ENCODE results near the gene BAHD1.

The BAHD1 gene

GRCh38 chr15:40489274-40490175 is 48.8 kb downstream of the BAHD1 start:
- Histone ChIP-seq H3K27me3 (ENCODE audit: insufficient read depth, poor library complexity, severe bottlenecking) (no peaks in the 10 kb centered on the region), H3K36me3 (ENCODE audit: low read depth) (no peaks in the 10 kb centered on the region), H3K4me3 (ENCODE audit: severe bottlenecking) (no peak overlapping the region), H3K9me3 (ENCODE audit: severe bottlenecking) (no peaks in the 10 kb centered on the region), H3K4me1 (ENCODE audit: insufficient read depth, poor library complexity, severe bottlenecking) (no peaks in the 10 kb centered on the region), H3K27ac (ENCODE audit: poor library complexity, severe bottlenecking) (no peak overlapping the region)
- ATAC-seq (ENCODE audit: low read depth) (no peak), DNase-seq (ENCODE audit: low spot score) (no peak)
- no peak for TF ChIP-seq CTCF (IDR thresholded peaks at IDR 0.05; ENCODE audit: poor library complexity, severe bottlenecking)

DNA sequence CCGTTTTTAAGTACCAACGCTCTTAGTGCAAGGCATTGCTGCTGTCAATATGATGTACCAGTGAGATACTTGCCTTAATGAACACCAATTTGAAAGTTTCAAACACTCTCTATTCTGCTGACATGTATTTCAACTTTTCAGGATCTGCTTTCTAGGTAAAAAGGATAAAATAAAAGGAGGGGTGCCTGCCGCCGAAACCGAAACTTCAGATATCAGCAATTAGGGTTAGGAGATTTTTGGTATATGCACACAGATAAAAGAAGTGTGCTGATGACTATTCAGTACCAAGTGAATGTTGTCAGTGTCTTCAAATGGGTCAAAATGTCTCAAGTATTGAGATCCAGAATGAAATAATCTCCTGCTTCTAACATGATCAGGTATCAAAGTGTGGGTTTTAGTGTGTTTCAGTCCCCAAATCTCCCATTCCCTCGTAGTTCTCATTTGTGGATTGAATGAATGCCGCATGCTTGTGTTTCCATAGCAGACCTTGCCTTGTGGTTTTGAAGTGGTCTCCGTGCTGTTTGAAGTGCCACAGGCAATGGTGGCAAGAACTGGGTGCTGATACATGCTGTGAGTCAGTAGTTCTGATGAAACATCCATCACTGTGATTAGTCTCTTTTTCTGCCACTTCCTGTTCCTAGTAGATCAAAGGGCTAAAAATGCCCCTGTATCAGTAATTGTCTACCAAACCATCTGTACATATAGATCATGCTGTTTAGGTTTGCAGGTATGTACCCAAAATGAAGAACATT is 52.5 kb downstream of the BAHD1 start:
- TF ChIP-seq CTCF (IDR thresholded peaks at IDR 0.05; ENCODE audit: poor library complexity, severe bottlenecking): no peak

GRCh38 chr15:40495516-40495915 is 54.8 kb downstream of the BAHD1 start:
- H3K9me3 ChIP-seq (ENCODE audit: severe bottlenecking): no peaks in the 10 kb centered on the region
- no peak overlapping the region for H3K27ac ChIP-seq (ENCODE audit: poor library complexity, severe bottlenecking)
- DNase-seq (ENCODE audit: low spot score) (no peak), ATAC-seq (ENCODE audit: low read depth) (no peak)
- H3K4me3 ChIP-seq (ENCODE audit: severe bottlenecking): no peak overlapping the region
- TF ChIP-seq CTCF (IDR thresholded peaks at IDR 0.05; ENCODE audit: poor library complexity, severe bottlenecking): no peak
- peaks cover 10% of the 10 kb centered on the region for H3K4me1 ChIP-seq (ENCODE audit: insufficient read depth, poor library complexity, severe bottlenecking)
- H3K27me3 ChIP-seq (ENCODE audit: insufficient read depth, poor library complexity, severe bottlenecking): no peaks in the 10 kb centered on the region
- H3K36me3 ChIP-seq (ENCODE audit: low read depth): no peaks in the 10 kb centered on the region

More for the DNA sequence above, 52.5 kb downstream of the BAHD1 start:
- H3K36me3 ChIP-seq (ENCODE audit: low read depth): no peaks in the 10 kb centered on the region
- H3K9me3 ChIP-seq (ENCODE audit: severe bottlenecking): no peaks in the 10 kb centered on the region
- no peak overlapping the region for H3K27ac ChIP-seq (ENCODE audit: poor library complexity, severe bottlenecking)
- H3K4me1 ChIP-seq (ENCODE audit: insufficient read depth, poor library complexity, severe bottlenecking): no peaks in the 10 kb centered on the region
- no peaks in the 10 kb centered on the region for H3K27me3 ChIP-seq (ENCODE audit: insufficient read depth, poor library complexity, severe bottlenecking)
- no peak for DNase-seq (ENCODE audit: low spot score)
- ATAC-seq (ENCODE audit: low read depth): peak; percentile 56
- no peak overlapping the region for H3K4me3 ChIP-seq (ENCODE audit: severe bottlenecking)

DNA sequence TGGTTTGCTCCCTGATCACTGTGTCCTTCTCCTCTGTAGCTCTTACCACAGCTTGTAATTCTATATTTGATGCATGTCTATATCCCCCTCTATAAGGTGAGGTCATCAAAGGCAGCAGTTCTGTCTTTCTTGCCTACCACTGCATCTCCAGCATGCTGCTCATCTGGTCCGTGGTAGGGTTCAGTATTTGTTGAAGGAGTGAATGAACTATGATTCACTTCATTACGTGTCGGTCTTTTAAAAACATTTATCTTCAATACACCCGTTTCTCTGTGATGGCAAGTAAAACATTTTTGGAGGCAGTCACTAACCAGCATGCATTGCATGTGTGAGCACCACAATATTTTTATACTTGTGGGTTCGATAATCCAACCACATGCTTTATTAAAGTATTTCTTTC is 57.7 kb downstream of the BAHD1 start:
- H3K27ac ChIP-seq (ENCODE audit: poor library complexity, severe bottlenecking): no peak overlapping the region
- H3K27me3 ChIP-seq (ENCODE audit: insufficient read depth, poor library complexity, severe bottlenecking): no peaks in the 10 kb centered on the region
- H3K36me3 ChIP-seq (ENCODE audit: low read depth): no peaks in the 10 kb centered on the region
- DNase-seq (ENCODE audit: low spot score): no peak
- no peak for TF ChIP-seq CTCF (IDR thresholded peaks at IDR 0.05; ENCODE audit: poor library complexity, severe bottlenecking)
- no peak overlapping the region for H3K4me3 ChIP-seq (ENCODE audit: severe bottlenecking)
- ATAC-seq (ENCODE audit: low read depth): peak; percentile 74
- peaks cover 23% of the 10 kb centered on the region for H3K4me1 ChIP-seq (ENCODE audit: insufficient read depth, poor library complexity, severe bottlenecking)
- no peaks in the 10 kb centered on the region for H3K9me3 ChIP-seq (ENCODE audit: severe bottlenecking)

All from RWPE2 (cell line).